GM23338 (cell line): ENCODE results near the gene TMEM191B. TPM values are rescaled to one million over a fixed set of nuclear protein-coding genes. Genes with fewer than 3 reads are reported as not detected.
"Not testable (repeated sequence)": the region's sequence is repeated elsewhere in the genome, so short reads cannot be mapped to it uniquely, and the experiment has no call there.

Experiments used
- ATAC-seq: fragments of 200-7000 bp; cut with Tn5 transposase; 3 replicates; pipeline ENCODE4 v1.9.1; 2020
- DNase-seq: peaks from one replicate; pipeline ENCODE4 v3.0.0-alpha.2; 2015; ENCODE audit warnings: low spot score
- H2AFZ ChIP-seq: fragments of 200-600 bp; sonication (generic); 2 replicates; pipeline ENCODE4 v1.8.0; 2016; ENCODE audit warnings: antibody characterized with exemption, mild to moderate bottlenecking, moderate library complexity
- H3F3A ChIP-seq: fragments of 200-600 bp; sonication (generic); replicated peaks from 2 replicates; pipeline ENCODE4 v1.8.0; 2017; ENCODE audit warnings: antibody characterized with exemption, mixed run types, low read depth
- H3K27ac ChIP-seq: fragments of 200-600 bp; sonication (generic); 2 replicates; pipeline ENCODE4 v1.6.1; 2016; ENCODE audit warnings: low read depth
- H3K27me3 ChIP-seq: fragments of 200-600 bp; sonication (generic); 2 replicates; pipeline ENCODE4 v1.8.0; 2016; ENCODE audit warnings: mild to moderate bottlenecking, mixed run types, moderate library complexity; ENCODE audit not compliant: insufficient read depth
- H3K36me3 ChIP-seq: fragments of 200-600 bp; sonication (generic); 2 replicates; pipeline ENCODE4 v1.8.0; 2016; ENCODE audit warnings: mild to moderate bottlenecking; ENCODE audit not compliant: insufficient read depth
- H3K4me1 ChIP-seq: fragments of 200-600 bp; sonication (generic); 2 replicates; pipeline ENCODE4 v1.8.0; 2016; ENCODE audit warnings: mild to moderate bottlenecking, moderate library complexity; ENCODE audit not compliant: insufficient read depth
- H3K4me2 ChIP-seq: fragments of 200-600 bp; sonication (generic); 2 replicates; pipeline ENCODE4 v1.7.1; 2017; ENCODE audit warnings: mixed run types
- H3K4me3 ChIP-seq: fragments of 200-600 bp; sonication (generic); 2 replicates; pipeline ENCODE4 v1.6.1; 2016; ENCODE audit warnings: mixed run types
- H3K79me2 ChIP-seq: fragments of 200-600 bp; sonication (generic); replicated peaks from 2 replicates; pipeline ENCODE4 v1.8.0; 2017; ENCODE audit warnings: mild to moderate bottlenecking; ENCODE audit not compliant: insufficient read depth
- H3K9me2 ChIP-seq: fragments of 200-600 bp; sonication (generic); 2 replicates; pipeline ENCODE4 v1.8.0; 2017; ENCODE audit not compliant: insufficient read depth
- H4K20me1 ChIP-seq: fragments of 200-600 bp; sonication (generic); replicated peaks from 2 replicates; pipeline ENCODE4 v1.8.0; 2017; ENCODE audit warnings: mild to moderate bottlenecking; ENCODE audit not compliant: insufficient read depth
- H3K27ac Mint-ChIP-seq: 2 replicates; pipeline ENCODE4 v1.8.0; 2020; ENCODE audit warnings: inconsistent platforms, mild to moderate bottlenecking, moderate library complexity, mixed read lengths
- H3K27me3 Mint-ChIP-seq: 3 replicates; pipeline ENCODE4 v1.8.0; 2022; ENCODE audit warnings: low read depth, mild to moderate bottlenecking, moderate library complexity, mixed read lengths, inconsistent platforms; ENCODE audit not compliant: insufficient read depth, poor library complexity
- H3K36me3 Mint-ChIP-seq: 3 replicates; pipeline ENCODE4 v1.8.0; 2021; ENCODE audit warnings: low read depth, mild to moderate bottlenecking, inconsistent platforms, moderate library complexity, mixed read lengths
- H3K4me1 Mint-ChIP-seq: 3 replicates; pipeline ENCODE4 v1.8.0; 2020; ENCODE audit warnings: mild to moderate bottlenecking, inconsistent platforms, mixed read lengths
- H3K4me3 Mint-ChIP-seq: 3 replicates; pipeline ENCODE4 v1.8.0; 2021; ENCODE audit warnings: moderate library complexity, mild to moderate bottlenecking, inconsistent platforms, mixed read lengths
- H3K9me3 Mint-ChIP-seq: 3 replicates; pipeline ENCODE4 v1.8.0; 2020; ENCODE audit warnings: moderate library complexity, mild to moderate bottlenecking, inconsistent platforms, mixed read lengths
- CTCF ChIP-seq, 2 experiments: fragments of 200-600 bp in 1 of 2; sonication (generic) in 1 of 2; conservative IDR thresholded peaks; 2 replicates each; pipeline versions ENCODE4 v1.5.1 to v1.6.1; 2016 to 2017; ENCODE audit warnings: antibody characterized with exemption in 2 of 2, low read depth in 2 of 2, mild to moderate bottlenecking in 2 of 2, moderate library complexity in 1 of 2
- polyA plus RNA-seq: library from polyadenylated mRNA; unstranded; fragments of >200 nt; fragmentation: Nextera tagmentation; extraction: Ambion mirVana; gene quantifications from 2 replicates; pipeline ENCODE4 v1.2.1, GENCODE V29; 2016
- total RNA-seq: library from RNA; depleted of rRNA; stranded (reverse); fragments of >200 nt; shearing (Covaris generic); gene quantifications from 2 replicates; pipeline ENCODE4 v1.2.3, GENCODE V29; 2014

Gene TMEM191B
- total and polyA plus RNA-seq, 2 experiments from 2014 or later = 3.6 to 5.3 TPM

- H4K20me1 ChIP-seq, H3K4me1 ChIP-seq, H3K27me3 ChIP-seq, H3K27ac ChIP-seq, H3K4me3 Mint-ChIP-seq, H3K27ac Mint-ChIP-seq, H3K4me1 Mint-ChIP-seq, H3K9me3 Mint-ChIP-seq, H3K4me3 ChIP-seq, H3K9me2 ChIP-seq, H3K79me2 ChIP-seq, H2AFZ ChIP-seq, H3K27me3 Mint-ChIP-seq, DNase-seq, H3K36me3 Mint-ChIP-seq, H3F3A ChIP-seq, H3K36me3 ChIP-seq, H3K4me2 ChIP-seq: not testable (repeated sequence)
- peak; percentile 49 for ATAC-seq
- peak in 1 of 2 experiments; percentile 18; a peak in 1 of 4 replicates for TF ChIP-seq CTCF (conservative IDR thresholded peaks at IDR 0.05; ENCODE audit: low read depth in 2 of 2)
Observed at GRCh38 chr22:18534315-18534714, 6.7 kb downstream of the TMEM191B start.

- H3K4me3 ChIP-seq, H3K27me3 Mint-ChIP-seq, DNase-seq, H3K27ac Mint-ChIP-seq, H3K9me3 Mint-ChIP-seq, H3K36me3 ChIP-seq, ATAC-seq, H3F3A ChIP-seq, H3K79me2 ChIP-seq, H3K4me1 ChIP-seq, H3K9me2 ChIP-seq, H3K4me2 ChIP-seq, H2AFZ ChIP-seq, H3K4me1 Mint-ChIP-seq, H3K36me3 Mint-ChIP-seq, H3K27ac ChIP-seq, H3K4me3 Mint-ChIP-seq, H3K27me3 ChIP-seq, H4K20me1 ChIP-seq: not testable (repeated sequence)
Observed at GRCh38 chr22:18539994-18540393, 12.4 kb downstream of the TMEM191B start.

- not testable (repeated sequence) for H3K9me3 Mint-ChIP-seq, H2AFZ ChIP-seq, H3K4me3 Mint-ChIP-seq, H3K79me2 ChIP-seq, H3K4me3 ChIP-seq, H3K27ac Mint-ChIP-seq, H3F3A ChIP-seq, H3K4me2 ChIP-seq, H3K36me3 Mint-ChIP-seq, H3K27ac ChIP-seq, H3K4me1 Mint-ChIP-seq, H3K27me3 ChIP-seq, H3K4me1 ChIP-seq, H4K20me1 ChIP-seq, H3K9me2 ChIP-seq, DNase-seq, H3K27me3 Mint-ChIP-seq, H3K36me3 ChIP-seq
- 0 out of 3 replicates have a peak, but pooled peaks have one; percentile 25 for ATAC-seq
Observed at GRCh38 chr22:18543400-18543799, 15.8 kb downstream of the TMEM191B start.

GRCh38 chr22:18544615-18545014 is 17.0 kb downstream of the TMEM191B start:
- H4K20me1 ChIP-seq, H3K36me3 ChIP-seq, H3K4me3 Mint-ChIP-seq, H3K27me3 ChIP-seq, ATAC-seq, H3K27ac Mint-ChIP-seq, H3K4me2 ChIP-seq, H3K36me3 Mint-ChIP-seq, H3K79me2 ChIP-seq, DNase-seq, H3K4me1 Mint-ChIP-seq, H3K4me1 ChIP-seq, H2AFZ ChIP-seq, H3K9me3 Mint-ChIP-seq, H3K27me3 Mint-ChIP-seq, H3K27ac ChIP-seq, H3F3A ChIP-seq, H3K9me2 ChIP-seq, H3K4me3 ChIP-seq: not testable (repeated sequence)

GRCh38 chr22:18549458-18550179 is 22.0 kb downstream of the TMEM191B start:
- DNase-seq = not testable (repeated sequence)

GRCh38 chr22:18551046-18551445 is 23.4 kb downstream of the TMEM191B start:
- H3K4me1 Mint-ChIP-seq, H4K20me1 ChIP-seq, H3K9me2 ChIP-seq, H3K4me3 Mint-ChIP-seq, H3K4me3 ChIP-seq, H3K36me3 ChIP-seq, H3K27me3 ChIP-seq, H3K4me1 ChIP-seq, H3K27me3 Mint-ChIP-seq, H3K79me2 ChIP-seq, H3K9me3 Mint-ChIP-seq, H2AFZ ChIP-seq, ATAC-seq, H3K27ac ChIP-seq, H3F3A ChIP-seq, H3K4me2 ChIP-seq, DNase-seq, H3K36me3 Mint-ChIP-seq, H3K27ac Mint-ChIP-seq: not testable (repeated sequence)

More at GRCh38 chr22:18549458-18550179, 22.0 kb downstream of the TMEM191B start:
- H3K4me3 ChIP-seq, H3K27me3 Mint-ChIP-seq, H3K4me2 ChIP-seq, H3K27ac ChIP-seq, H3K27ac Mint-ChIP-seq, H2AFZ ChIP-seq, H4K20me1 ChIP-seq, H3F3A ChIP-seq, H3K36me3 Mint-ChIP-seq, H3K9me3 Mint-ChIP-seq, H3K9me2 ChIP-seq, H3K79me2 ChIP-seq, H3K27me3 ChIP-seq, ATAC-seq, H3K4me3 Mint-ChIP-seq, H3K36me3 ChIP-seq, H3K4me1 ChIP-seq, H3K4me1 Mint-ChIP-seq: not testable (repeated sequence)
